ENCODE data around the gene TPH1.

TPH1 gene

GRCh38 chr11:18012906-18013781, 32.9 kb downstream of the TPH1 start, which contains the start of gene SERGEF:
TSS of gene SERGEF (minus strand) at chr11:18013047. CDS start at chr11:18013010, 37 bp downstream.
- DNase-seq (ENCODE audit: low spot score), result peak; percentile 93
- TF ChIP-seq, protein P1, sequence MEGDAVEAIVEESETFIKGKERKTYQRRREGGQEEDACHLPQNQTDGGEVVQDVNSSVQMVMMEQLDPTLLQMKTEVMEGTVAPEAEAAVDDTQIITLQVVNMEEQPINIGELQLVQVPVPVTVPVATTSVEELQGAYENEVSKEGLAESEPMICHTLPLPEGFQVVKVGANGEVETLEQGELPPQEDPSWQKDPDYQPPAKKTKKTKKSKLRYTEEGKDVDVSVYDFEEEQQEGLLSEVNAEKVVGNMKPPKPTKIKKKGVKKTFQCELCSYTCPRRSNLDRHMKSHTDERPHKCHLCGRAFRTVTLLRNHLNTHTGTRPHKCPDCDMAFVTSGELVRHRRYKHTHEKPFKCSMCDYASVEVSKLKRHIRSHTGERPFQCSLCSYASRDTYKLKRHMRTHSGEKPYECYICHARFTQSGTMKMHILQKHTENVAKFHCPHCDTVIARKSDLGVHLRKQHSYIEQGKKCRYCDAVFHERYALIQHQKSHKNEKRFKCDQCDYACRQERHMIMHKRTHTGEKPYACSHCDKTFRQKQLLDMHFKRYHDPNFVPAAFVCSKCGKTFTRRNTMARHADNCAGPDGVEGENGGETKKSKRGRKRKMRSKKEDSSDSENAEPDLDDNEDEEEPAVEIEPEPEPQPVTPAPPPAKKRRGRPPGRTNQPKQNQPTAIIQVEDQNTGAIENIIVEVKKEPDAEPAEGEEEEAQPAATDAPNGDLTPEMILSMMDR (IDR thresholded peaks at IDR 0.05), result no peak
- H3K27ac ChIP-seq, result peak within 1 kb of the TSS; percentile 87 to 96
- H3K4me3 ChIP-seq, result peak within 1 kb of the TSS; percentile 89

GRCh38 chr11:18012122-18012905, 33.8 kb downstream of the TPH1 start:
- TF ChIP-seq, protein P1 (IDR thresholded peaks at IDR 0.05), result no peak
- Histone ChIP-seq H3K4me3 (peak overlapping the region; percentile 89), H3K27ac (peak overlapping the region; percentile 87 to 96)
- peak; percentile 77 for DNase-seq (ENCODE audit: low spot score)

DNA sequence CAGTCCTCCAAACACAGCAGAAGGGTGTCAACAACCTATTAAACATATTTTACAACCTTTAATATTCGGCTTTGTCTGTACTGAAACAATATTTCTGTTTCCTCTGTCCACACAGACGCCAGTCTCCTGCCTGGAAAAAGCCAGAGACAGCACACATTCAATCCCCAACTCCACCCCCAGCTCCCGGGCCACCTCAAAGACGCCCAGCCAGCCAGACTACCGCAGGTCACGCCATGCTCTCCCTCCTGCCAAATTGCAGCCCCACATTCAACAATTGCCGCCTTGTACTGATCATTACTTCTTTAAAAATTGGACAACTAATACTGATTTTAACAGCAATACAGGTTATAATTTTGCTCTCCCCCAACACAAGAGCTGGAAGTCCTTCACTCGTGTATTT, 34.4 kb downstream of the TPH1 start:
- TF ChIP-seq, protein P1 (IDR thresholded peaks at IDR 0.05), result no peak
- peak overlapping the region; percentile 87 to 96 for H3K27ac ChIP-seq
- no peak for DNase-seq (ENCODE audit: low spot score)

DNA sequence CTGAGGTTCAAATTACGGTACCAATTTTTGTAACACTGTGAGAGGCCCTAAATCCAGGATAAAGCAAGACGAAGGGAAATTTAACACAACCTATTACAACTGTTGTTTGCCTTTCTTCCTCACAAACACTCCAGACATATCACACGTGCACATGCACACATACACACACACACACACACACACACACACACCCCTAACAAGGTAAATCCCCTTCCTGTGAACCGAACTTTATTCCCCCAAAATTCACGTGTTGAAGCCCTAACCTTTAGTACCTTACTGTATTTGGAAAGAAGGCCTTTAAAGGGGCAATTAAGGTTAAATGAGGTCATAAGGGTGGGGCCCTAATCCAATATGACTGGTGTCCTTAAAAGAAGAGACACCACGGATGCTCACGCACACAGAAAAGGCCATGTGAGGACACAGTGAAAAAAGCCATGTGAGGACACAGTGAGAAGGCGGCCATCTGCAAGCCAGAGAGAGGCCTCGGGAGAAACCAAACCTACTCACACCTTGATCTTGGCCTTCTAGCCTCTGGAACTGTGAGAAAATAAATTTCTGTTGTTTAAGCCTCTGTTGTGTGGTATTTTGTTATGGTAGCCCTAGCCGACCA, 35.0 kb downstream of the TPH1 start:
- Histone ChIP-seq H3K4me3 (peak overlapping the region; percentile 89), H3K27ac (peak overlapping the region in 1 of 2 donors; percentile 96)
- TF ChIP-seq, protein P1 (IDR thresholded peaks at IDR 0.05), result no peak
- no peak for DNase-seq (ENCODE audit: low spot score)

More for the DNA sequence above, 34.4 kb downstream of the TPH1 start:
- peak overlapping the region; percentile 89 for H3K4me3 ChIP-seq

- H3K27ac ChIP-seq, result no peak overlapping the region
- TF ChIP-seq, protein P1 (IDR thresholded peaks at IDR 0.05), result no peak
- DNase-seq (ENCODE audit: low spot score), result no peak
- H3K4me3 ChIP-seq, result no peak overlapping the region
Measured at GRCh38 chr11:18010121-18010670, 35.9 kb downstream of the TPH1 start.

GRCh38 chr11:18005376-18006129, 40.5 kb downstream of the TPH1 start:
- TF ChIP-seq, protein P1 (IDR thresholded peaks at IDR 0.05), result no peak
- no peak overlapping the region for H3K4me3 ChIP-seq
- no peak overlapping the region for H3K27ac ChIP-seq
- no peak for DNase-seq (ENCODE audit: low spot score)

All from coronary artery (tissue), 2 donors.